Heart right ventricle (tissue), 16 donors: Measurements from ENCODE around the gene ARHGAP6. TPM values are rescaled to one million over a fixed set of nuclear protein-coding genes. Genes with fewer than 3 reads are reported as not detected.
"Not testable (repeated sequence)": the region's sequence is repeated elsewhere in the genome, so short reads cannot be mapped to it uniquely, and the experiment has no call there.

ENCODE experiments used
- ATAC-seq, 8 donors: fragments of 200-7000 bp; cut with Tn5 transposase; one replicate each; pipeline ENCODE4 v1.9.1; 2020; ENCODE audit warnings: mild to moderate bottlenecking in 8 of 8, moderate library complexity in 8 of 8, moderate number of reproducible peaks in 1 of 8
- DNase-seq, 2 donors: peaks; one replicate each; pipeline ENCODE4 v3.0.0-alpha.2; 2020
- H3K27ac ChIP-seq, 10 donors: fragments of 200-600 bp; sonication (generic) in 2 of 10; one replicate each; pipeline versions ENCODE4 v1.5.0 to v1.8.0; 2020 to 2022; ENCODE audit warnings: mild to moderate bottlenecking in 3 of 10
- H3K27me3 ChIP-seq, 7 donors: fragments of 200-600 bp; one replicate each; pipeline ENCODE4 v1.8.0; 2021 to 2022; ENCODE audit warnings: mild to moderate bottlenecking in 2 of 7
- H3K36me3 ChIP-seq, 9 donors: fragments of 200-600 bp; sonication (generic) in 1 of 9; one replicate each; pipeline versions ENCODE4 v1.5.0 to v1.8.0; 2020 to 2022; ENCODE audit warnings: mild to moderate bottlenecking in 2 of 9
- H3K4me1 ChIP-seq, 9 donors: fragments of 200-600 bp; sonication (generic) in 1 of 9; one replicate each; pipeline versions ENCODE4 v1.5.0 to v1.8.0; 2020 to 2022; ENCODE audit warnings: mild to moderate bottlenecking in 4 of 9
- H3K4me3 ChIP-seq, 10 donors: fragments of 200-600 bp; sonication (generic) in 2 of 10; one replicate each; pipeline versions ENCODE4 v1.5.0 to v1.8.0; 2020 to 2022; ENCODE audit warnings: mild to moderate bottlenecking in 7 of 10, moderate library complexity in 2 of 10
- H3K9me3 ChIP-seq, 11 donors: fragments of 200-600 bp in 10 of 11; sonication (generic) in 2 of 11; one replicate each; pipeline versions ENCODE4 v1.5.0 to v1.8.0; 2013 to 2022; ENCODE audit warnings: mild to moderate bottlenecking in 2 of 11, control low read depth in 1 of 11, moderate library complexity in 1 of 11
- WGBS, 2 donors: extraction: QIAGEN DNeasy Blood & Tissue Kit; methylation state at CpG; one replicate each; pipeline ENCODE4 v1.1.7; 2013; ENCODE audit warnings: inconsistent platforms in 1 of 2; 5-methylcytosine and 5-hydroxymethylcytosine counted together
- intact Hi-C, 10 donors: fragments of 100-400 bp; cut with DNase I; formaldehyde crosslinking; loops; one replicate each; pipeline versions ENCODE4 v1.11.1 to v1.14.2; 2022
- polyA plus RNA-seq, 2 donors: library from polyadenylated mRNA; stranded (reverse); fragments of 200-250 nt; gene quantifications; one replicate each; pipeline ENCODE4 v1.2.3, GENCODE V29; 2013
- total RNA-seq, 10 donors: library from RNA; stranded (reverse); fragmentation: NEBNext Ultra II Directional in 3 of 10; extraction: Animal tissue kit (Norgen Biotek cat#: 25700) in 3 of 10; gene quantifications; one replicate each; pipeline versions ENCODE4 v1.2.1 to v1.2.4, GENCODE V29; 2021 to 2023
- TF ChIP-seq, protein P1 (sequence below), 9 donors: fragments of 200-600 bp; sonication (generic) in 2 of 9; IDR thresholded peaks; one replicate each; pipeline versions ENCODE4 v1.5.0 to v1.8.0; 2021 to 2022; ENCODE audit warnings: antibody characterized with exemption in 9 of 9, mild to moderate bottlenecking in 5 of 9, moderate library complexity in 1 of 9
- donor health status: Arrhythmogenic right ventricular cardiomyopathy.
- donor health status: ischemic (EF 13 %, LVEDD 7.1; RV severe dilation, severe dysfunction).
- donor health status: healthy with polysubstance abuse.
- donor health status: DM: no; HTN: yes; CAD: no.
- donor health status: DM: no; HTN: no; CAD: no.
- donor health status: ischemic (EF 25% LVEDD 6.9; RV normal size, moderate dysfunction).
- donor health status: ischemic (EF 25% LVEDD 5.7; RV mildly dilated, moderate dysfunction).
- donor health status: healthy.
- donor health status: DM: yes; HTN: yes; CAD: no.
- donor health status: Ischemic cardiomyopathy.
- donor health status: ischemic (EF 35%, LVEDD 5.7; RV mildly dilated, moderate dysfunction).
- donor health status: nonischemic (EF 11% LVEDD 7.7; RV severe dilation, severe dysfunction).
- donor health status: DM: yes; HTN: yes; CAD: no.
- donor health status: PGD.
- donor health status: ischemic (EF 29% LVEDD 5.4; RV normal size, mild dysfunction).
- donor health status: nonischemic (EF 23%, LVEDD 6.1; RV moderate dilation, normal function).

The ARHGAP6 gene
- total and polyA plus RNA-seq, 12 donors = 1.6 to 6.0 (median 2.6) TPM

DNA sequence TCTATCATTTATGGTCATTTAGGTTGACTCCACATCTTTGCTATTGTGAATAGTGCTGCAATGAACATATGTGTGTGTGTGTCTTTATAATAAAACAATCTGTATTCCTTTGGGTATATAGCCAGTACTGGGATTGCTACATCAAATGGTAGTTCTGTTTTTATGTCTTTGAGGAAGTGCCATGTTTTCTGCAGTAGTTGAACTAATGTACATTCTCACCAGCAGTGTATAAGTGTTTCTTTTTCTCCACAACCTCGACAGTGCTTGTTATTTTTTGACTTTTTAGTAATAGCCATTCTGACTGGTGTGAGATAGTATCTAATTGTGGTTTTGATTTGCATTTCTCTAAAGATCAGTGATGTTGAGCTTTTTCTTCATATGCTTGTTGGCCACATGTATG lies 80.5 kb downstream of the ARHGAP6 start:
- Histone ChIP-seq H3K4me3 (no peak overlapping the region), H3K4me1 (no peaks in the 10 kb centered on the region), H3K36me3 (no peaks in the 10 kb centered on the region), H3K27ac (no peak overlapping the region), H3K27me3 (peaks cover 0 to 15% (median 0%) of the 10 kb centered on the region in 7 donors), H3K9me3 (no peaks in the 10 kb centered on the region)
- TF ChIP-seq, protein P1, sequence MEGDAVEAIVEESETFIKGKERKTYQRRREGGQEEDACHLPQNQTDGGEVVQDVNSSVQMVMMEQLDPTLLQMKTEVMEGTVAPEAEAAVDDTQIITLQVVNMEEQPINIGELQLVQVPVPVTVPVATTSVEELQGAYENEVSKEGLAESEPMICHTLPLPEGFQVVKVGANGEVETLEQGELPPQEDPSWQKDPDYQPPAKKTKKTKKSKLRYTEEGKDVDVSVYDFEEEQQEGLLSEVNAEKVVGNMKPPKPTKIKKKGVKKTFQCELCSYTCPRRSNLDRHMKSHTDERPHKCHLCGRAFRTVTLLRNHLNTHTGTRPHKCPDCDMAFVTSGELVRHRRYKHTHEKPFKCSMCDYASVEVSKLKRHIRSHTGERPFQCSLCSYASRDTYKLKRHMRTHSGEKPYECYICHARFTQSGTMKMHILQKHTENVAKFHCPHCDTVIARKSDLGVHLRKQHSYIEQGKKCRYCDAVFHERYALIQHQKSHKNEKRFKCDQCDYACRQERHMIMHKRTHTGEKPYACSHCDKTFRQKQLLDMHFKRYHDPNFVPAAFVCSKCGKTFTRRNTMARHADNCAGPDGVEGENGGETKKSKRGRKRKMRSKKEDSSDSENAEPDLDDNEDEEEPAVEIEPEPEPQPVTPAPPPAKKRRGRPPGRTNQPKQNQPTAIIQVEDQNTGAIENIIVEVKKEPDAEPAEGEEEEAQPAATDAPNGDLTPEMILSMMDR (IDR thresholded peaks at IDR 0.05) = no peak
- no peak for ATAC-seq
- DNase-seq = no peak
- WGBS, 2 donors = 68 to 80% methylated on average over 1 of the region's 1 CpG
- intact Hi-C loops = no loop called here

DNA sequence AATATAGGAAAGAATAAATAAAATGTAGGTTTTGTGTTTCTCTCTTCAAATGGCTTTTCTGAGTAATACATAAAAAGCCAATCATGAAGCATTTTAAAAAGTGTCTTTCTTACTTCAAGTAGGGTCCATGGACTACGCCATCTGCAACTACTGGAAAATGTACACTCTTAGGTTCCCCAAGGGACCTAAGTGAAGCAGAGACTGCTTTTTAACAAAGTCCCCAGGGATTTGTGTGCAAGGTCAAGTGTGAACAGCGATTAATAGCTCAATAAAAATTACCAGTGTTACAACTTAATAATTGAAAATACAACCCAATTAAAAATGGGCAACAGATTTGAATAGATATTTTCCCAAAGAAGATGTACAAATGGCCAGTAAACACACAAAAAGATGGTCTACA lies 84.9 kb downstream of the ARHGAP6 start:
- ATAC-seq (no peak), DNase-seq (no peak)
- peaks cover 0 to 9% (median 0%) of the 10 kb centered on the region in 11 donors for H3K9me3 ChIP-seq
- no peaks in the 10 kb centered on the region for H3K36me3 ChIP-seq
- H3K27me3 ChIP-seq = peaks cover 0 to 4% (median 0%) of the 10 kb centered on the region in 7 donors
- intact Hi-C loops = no loop called here
- no peaks in the 10 kb centered on the region for H3K4me1 ChIP-seq
- no peak overlapping the region for H3K4me3 ChIP-seq
- 80 to 88% methylated on average over 2 of the region's 2 CpGs for WGBS, 2 donors
- no peak overlapping the region for H3K27ac ChIP-seq
- TF ChIP-seq, protein P1 (IDR thresholded peaks at IDR 0.05) = no peak

DNA sequence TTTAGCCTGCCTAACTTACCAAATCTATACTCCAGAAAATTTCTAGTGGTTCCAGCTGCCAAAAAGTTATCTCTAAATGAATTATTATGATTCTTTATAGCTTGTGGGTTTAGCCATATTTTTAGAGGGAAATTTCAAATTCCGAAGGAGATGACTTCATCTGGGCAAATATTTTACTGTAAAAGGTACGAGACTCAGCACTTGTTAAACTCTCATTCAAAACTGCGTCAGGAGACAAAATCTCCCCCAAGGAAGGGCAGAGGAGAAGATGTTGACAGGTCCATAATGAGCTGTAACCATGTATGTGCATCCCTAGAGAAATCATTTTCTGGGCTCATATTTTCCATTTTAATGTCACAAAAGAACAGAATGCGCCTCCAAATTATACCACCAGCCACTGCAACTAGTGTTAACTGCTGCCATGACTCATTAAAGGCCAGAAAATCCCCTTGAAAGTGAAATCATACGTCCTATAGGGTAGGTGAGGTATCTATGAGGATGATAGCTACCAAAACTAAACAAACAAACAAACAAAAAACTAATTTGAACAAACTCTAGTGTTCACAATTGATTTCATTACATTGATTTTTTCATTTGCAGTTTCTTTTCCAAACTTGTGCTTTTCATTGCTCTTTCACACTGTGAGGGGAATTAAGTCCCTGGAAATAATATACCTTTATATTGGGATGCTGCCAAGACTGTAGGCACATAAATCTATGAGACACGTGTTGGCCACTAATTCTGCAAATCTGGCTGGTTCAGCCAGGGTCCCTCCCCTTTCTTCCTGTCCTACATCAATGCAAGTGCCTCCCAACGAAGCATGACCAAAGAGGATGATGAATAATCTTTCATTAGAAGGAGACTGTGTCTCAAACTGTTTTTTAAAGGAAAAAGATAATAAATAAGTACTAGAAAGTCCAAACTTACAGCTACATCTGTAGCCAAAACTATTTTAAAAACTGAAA lies 85.8 kb downstream of the ARHGAP6 start:
- ATAC-seq (no peak), DNase-seq (no peak)
- Histone ChIP-seq H3K27me3 (peaks cover 0 to 4% (median 0%) of the 10 kb centered on the region in 7 donors), H3K36me3 (no peaks in the 10 kb centered on the region), H3K4me1 (no peaks in the 10 kb centered on the region), H3K27ac (no peak overlapping the region), H3K9me3 (peaks cover 0 to 9% (median 0%) of the 10 kb centered on the region in 11 donors), H3K4me3 (no peak overlapping the region)
- TF ChIP-seq, protein P1 (IDR thresholded peaks at IDR 0.05) = no peak
- WGBS, 2 donors = 64 to 72% methylated on average over 7 of the region's 7 CpGs
- intact Hi-C loops = no loop called here

DNA sequence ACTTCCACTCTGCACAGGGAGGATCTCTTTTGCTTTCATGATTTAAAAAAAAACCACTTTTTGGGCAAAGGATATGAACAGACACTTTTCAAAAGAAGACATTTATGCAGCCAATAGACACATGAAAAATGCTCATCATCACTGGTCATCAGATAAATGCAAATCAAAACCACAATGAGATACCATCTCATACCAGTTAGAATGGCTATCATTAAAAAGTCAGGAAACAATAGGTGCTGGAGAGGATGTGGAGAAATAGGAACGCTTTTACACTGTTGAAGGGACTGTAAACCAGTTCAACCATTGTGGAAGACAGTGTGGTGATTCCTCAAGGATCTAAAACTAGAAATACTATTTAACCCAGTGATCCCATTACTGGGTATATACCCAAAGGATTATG lies 87.4 kb downstream of the ARHGAP6 start:
- ATAC-seq = not testable (repeated sequence)

DNA sequence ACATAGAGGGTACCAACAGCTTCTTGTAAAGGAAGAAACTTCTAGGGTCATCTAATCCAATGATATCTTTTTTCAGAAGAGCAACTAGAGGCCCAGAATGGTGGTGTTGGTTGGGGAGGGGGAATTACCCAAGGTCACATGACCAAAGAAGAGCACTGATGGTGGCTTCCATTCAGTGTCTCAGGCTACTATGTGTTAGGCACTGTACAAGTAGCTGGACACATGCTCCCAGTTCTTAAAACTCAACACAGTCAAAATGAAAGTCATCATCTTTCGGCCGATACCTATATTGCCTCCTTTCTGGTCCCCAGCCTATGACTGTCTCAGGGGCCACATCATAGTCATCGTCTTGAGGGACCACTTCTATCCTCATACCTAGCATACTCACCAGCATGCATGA lies 88.1 kb downstream of the ARHGAP6 start:
- WGBS, 2 donors = 94 to 100% methylated on average over 3 of the region's 3 CpGs
- Histone ChIP-seq H3K4me1 (no peaks in the 10 kb centered on the region), H3K27ac (no peak overlapping the region), H3K9me3 (peaks cover 0 to 9% (median 0%) of the 10 kb centered on the region in 11 donors), H3K4me3 (no peak overlapping the region), H3K27me3 (peaks cover 0 to 4% (median 0%) of the 10 kb centered on the region in 7 donors), H3K36me3 (no peaks in the 10 kb centered on the region)
- no peak for DNase-seq
- ATAC-seq = no peak
- TF ChIP-seq, protein P1 (IDR thresholded peaks at IDR 0.05) = no peak
- intact Hi-C loops = no loop called here

More for the DNA sequence above, 87.4 kb downstream of the ARHGAP6 start:
- H3K9me3 ChIP-seq, intact Hi-C loops, H3K36me3 ChIP-seq, H3K27ac ChIP-seq, H3K4me3 ChIP-seq, H3K4me1 ChIP-seq, H3K27me3 ChIP-seq, DNase-seq: not testable (repeated sequence)
- WGBS, 2 donors = 85 to 95% methylated on average over 1 of the region's 1 CpG
